Tibial nerve (tissue), 4 donors: Measurements from ENCODE around the gene DPEP3. TPM values are rescaled to one million over a fixed set of nuclear protein-coding genes. Genes with fewer than 3 reads are reported as not detected.

Experiments
- DNase-seq, 2 donors: peaks; one replicate each; pipeline ENCODE4 v3.0.0-alpha.2; 2019; ENCODE audit warnings: low spot score in 2 of 2
- H3K27ac ChIP-seq, 4 donors: fragments of 200-600 bp; sonication (generic) in 3 of 4; one replicate each; pipeline ENCODE4 v1.5.1; 2017 to 2019; ENCODE audit warnings: mild to moderate bottlenecking in 1 of 4
- H3K27me3 ChIP-seq, 2 donors: fragments of 200-600 bp; sonication (generic) in 1 of 2; one replicate each; pipeline versions ENCODE4 v1.5.1 to v1.6.0; 2017 to 2019
- H3K36me3 ChIP-seq, 3 donors: fragments of 200-600 bp; sonication (generic); one replicate each; pipeline ENCODE4 v1.5.1; 2018 to 2019
- H3K4me1 ChIP-seq, 4 donors: fragments of 200-600 bp; sonication (generic) in 3 of 4; one replicate each; pipeline ENCODE4 v1.5.1; 2017 to 2019
- H3K4me3 ChIP-seq, 4 donors: fragments of 200-600 bp; sonication (generic) in 3 of 4; one replicate each; pipeline ENCODE4 v1.5.1; 2017 to 2019; ENCODE audit warnings: mild to moderate bottlenecking in 1 of 4, moderate library complexity in 1 of 4
- H3K9me3 ChIP-seq, 4 donors: fragments of 200-600 bp; sonication (generic) in 3 of 4; one replicate each; pipeline ENCODE4 v1.5.1; 2017 to 2019
- EP300 ChIP-seq, 2 donors: sonication (generic); formaldehyde crosslinking; IDR thresholded peaks; one replicate each; pipeline ENCODE4 v1.6.1; 2017; ENCODE audit warnings: antibody characterized with exemption in 2 of 2, mild to moderate bottlenecking in 1 of 2
- POLR2A ChIP-seq, 2 donors: fragments of 450-650 bp; IDR thresholded peaks; one replicate each; pipeline ENCODE4 v1.6.1; 2017; ENCODE audit warnings: antibody characterized with exemption in 2 of 2, mild to moderate bottlenecking in 2 of 2, moderate library complexity in 2 of 2
- WGBS, 2 donors: methylation state at CpG; one replicate each; pipeline ENCODE4 v1.1.5; 2018; 5-methylcytosine and 5-hydroxymethylcytosine counted together
- total RNA-seq, 4 donors: library from RNA; depleted of rRNA; stranded (reverse); fragments of >200 nt; gene quantifications; one replicate each; pipeline ENCODE4 v1.1.0, GENCODE V29; 2016
- TF ChIP-seq, protein P1 (sequence below), 5 experiments: fragments of 200-600 bp in 3 of 5; fragments of 450-650 bp in 2 of 5; sonication (generic) in 3 of 5; IDR thresholded peaks; one replicate each; pipeline ENCODE4 v1.5.1; 2016 to 2019; ENCODE audit warnings: antibody characterized with exemption in 5 of 5, mild to moderate bottlenecking in 3 of 5, moderate library complexity in 2 of 5

DPEP3 gene
- total RNA-seq, 4 donors from 2014 or later, result 0.66 TPM; not detected in 3

DNA sequence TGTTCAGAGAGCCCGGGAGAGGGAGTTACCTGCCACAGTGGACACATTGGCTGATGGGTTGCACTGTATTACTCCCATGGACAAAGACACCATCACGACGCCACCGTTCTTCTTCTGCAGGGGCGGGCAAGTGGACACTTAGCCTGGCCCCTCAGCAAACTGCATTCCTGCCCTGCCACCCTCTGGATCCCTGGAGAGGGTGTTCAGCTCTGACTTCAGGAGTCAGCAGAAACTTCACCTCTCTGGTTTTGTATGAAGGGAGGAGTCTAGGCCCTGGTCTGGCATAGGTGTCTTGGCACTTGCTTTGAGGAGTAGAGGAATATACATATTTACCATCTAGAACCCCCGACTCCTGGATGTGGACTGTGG, 9.7 kb upstream of the DPEP3 start:
- H3K4me1 ChIP-seq, result peaks cover 0 to 15% (median 6%) of the 10 kb centered on the region in 4 donors
- H3K36me3 ChIP-seq, result no peaks in the 10 kb centered on the region
- H3K27ac ChIP-seq, result no peak overlapping the region
- TF ChIP-seq, protein P1, sequence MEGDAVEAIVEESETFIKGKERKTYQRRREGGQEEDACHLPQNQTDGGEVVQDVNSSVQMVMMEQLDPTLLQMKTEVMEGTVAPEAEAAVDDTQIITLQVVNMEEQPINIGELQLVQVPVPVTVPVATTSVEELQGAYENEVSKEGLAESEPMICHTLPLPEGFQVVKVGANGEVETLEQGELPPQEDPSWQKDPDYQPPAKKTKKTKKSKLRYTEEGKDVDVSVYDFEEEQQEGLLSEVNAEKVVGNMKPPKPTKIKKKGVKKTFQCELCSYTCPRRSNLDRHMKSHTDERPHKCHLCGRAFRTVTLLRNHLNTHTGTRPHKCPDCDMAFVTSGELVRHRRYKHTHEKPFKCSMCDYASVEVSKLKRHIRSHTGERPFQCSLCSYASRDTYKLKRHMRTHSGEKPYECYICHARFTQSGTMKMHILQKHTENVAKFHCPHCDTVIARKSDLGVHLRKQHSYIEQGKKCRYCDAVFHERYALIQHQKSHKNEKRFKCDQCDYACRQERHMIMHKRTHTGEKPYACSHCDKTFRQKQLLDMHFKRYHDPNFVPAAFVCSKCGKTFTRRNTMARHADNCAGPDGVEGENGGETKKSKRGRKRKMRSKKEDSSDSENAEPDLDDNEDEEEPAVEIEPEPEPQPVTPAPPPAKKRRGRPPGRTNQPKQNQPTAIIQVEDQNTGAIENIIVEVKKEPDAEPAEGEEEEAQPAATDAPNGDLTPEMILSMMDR (IDR thresholded peaks at IDR 0.05), result no peak
- TF ChIP-seq EP300 (IDR thresholded peaks at IDR 0.05) (no peak), POLR2A (IDR thresholded peaks at IDR 0.05) (no peak)
- no peaks in the 10 kb centered on the region for H3K27me3 ChIP-seq
- DNase-seq, result no peak
- 70 to 77% methylated on average over 6 of the region's 6 CpGs for WGBS, 2 donors
- H3K9me3 ChIP-seq, result no peaks in the 10 kb centered on the region
- no peak overlapping the region for H3K4me3 ChIP-seq

- Histone ChIP-seq H3K27ac (no peak overlapping the region), H3K4me1 (peaks cover 0 to 18% (median 6%) of the 10 kb centered on the region in 4 donors), H3K36me3 (no peaks in the 10 kb centered on the region), H3K27me3 (no peaks in the 10 kb centered on the region), H3K9me3 (no peaks in the 10 kb centered on the region), H3K4me3 (no peak overlapping the region)
- WGBS, 2 donors, result 76 to 85% methylated on average over 8 of the region's 8 CpGs
- no peak for DNase-seq
- TF ChIP-seq, protein P1 (IDR thresholded peaks at IDR 0.05), result no peak
- TF ChIP-seq EP300 (IDR thresholded peaks at IDR 0.05) (no peak), POLR2A (IDR thresholded peaks at IDR 0.05) (no peak)
Observed at GRCh38 chr16:67989322-67990017, 9.2 kb upstream of the DPEP3 start.

DNA sequence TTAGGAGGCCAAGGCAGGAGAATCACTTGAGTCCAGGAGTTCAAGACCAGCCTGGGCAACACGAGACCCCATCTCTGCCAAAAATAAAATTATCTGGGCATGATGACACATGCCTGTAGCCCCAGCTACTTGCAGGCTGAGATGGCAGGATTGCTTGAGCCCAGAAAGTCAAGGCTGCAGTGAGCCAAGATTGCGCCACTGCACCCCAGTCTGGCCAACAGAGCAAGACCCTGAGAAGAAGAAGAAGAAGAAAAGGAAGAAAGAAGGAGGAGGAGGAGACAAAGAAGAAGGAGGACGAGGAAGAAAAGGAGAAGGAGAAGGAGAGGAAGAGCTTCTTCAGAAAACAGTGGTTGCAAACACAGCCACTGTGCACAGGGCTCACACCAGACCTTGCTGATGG, 8.4 kb upstream of the DPEP3 start:
- H3K27me3 ChIP-seq, result no peaks in the 10 kb centered on the region
- H3K4me3 ChIP-seq, result no peak overlapping the region
- peaks cover 0 to 16% (median 5%) of the 10 kb centered on the region in 4 donors for H3K4me1 ChIP-seq
- no peaks in the 10 kb centered on the region for H3K9me3 ChIP-seq
- H3K36me3 ChIP-seq, result no peaks in the 10 kb centered on the region
- no peak for TF ChIP-seq POLR2A (IDR thresholded peaks at IDR 0.05)
- TF ChIP-seq, protein P1 (IDR thresholded peaks at IDR 0.05), result no peak
- TF ChIP-seq EP300 (IDR thresholded peaks at IDR 0.05), result no peak
- WGBS, 2 donors, result 77 to 79% methylated on average over 3 of the region's 3 CpGs
- DNase-seq, result no peak
- H3K27ac ChIP-seq, result no peak overlapping the region

DNA sequence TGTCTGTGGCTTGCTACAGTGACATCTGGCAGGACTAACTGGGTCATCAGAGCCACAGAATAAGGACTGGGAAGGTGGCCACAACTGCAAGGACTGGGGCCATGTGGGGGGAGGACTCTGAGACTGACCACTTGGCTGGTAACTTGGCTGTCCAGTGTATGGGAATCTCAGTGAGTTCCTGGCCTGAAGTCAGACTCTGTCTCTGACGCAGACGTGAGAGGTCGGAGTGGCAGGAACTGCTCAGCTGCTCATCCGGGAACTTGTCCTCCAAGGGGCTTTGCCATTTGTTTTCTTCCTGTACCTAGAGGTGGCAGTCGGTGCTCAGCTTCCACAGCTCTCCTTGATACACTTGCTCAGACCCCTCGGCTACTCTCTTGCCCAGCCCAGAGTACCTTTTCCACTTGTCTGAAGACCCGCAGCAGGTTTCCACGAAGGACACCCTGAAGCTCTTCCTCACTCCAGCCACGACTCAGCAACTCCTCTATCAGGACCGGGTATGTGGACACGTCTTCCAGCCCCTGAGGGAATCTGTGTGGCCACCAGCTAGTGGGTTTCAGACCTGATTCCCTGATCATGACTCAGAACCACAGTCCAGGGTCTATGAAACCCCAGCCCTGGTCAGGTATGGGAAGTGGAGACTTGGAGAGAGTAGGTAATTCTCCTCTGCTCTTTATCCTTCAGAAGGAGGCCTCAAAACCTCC, 7.3 kb upstream of the DPEP3 start:
- Histone ChIP-seq H3K4me3 (no peak overlapping the region), H3K36me3 (no peaks in the 10 kb centered on the region), H3K9me3 (no peaks in the 10 kb centered on the region), H3K4me1 (peaks cover 0 to 5% (median 0%) of the 10 kb centered on the region in 4 donors), H3K27ac (no peak overlapping the region), H3K27me3 (no peaks in the 10 kb centered on the region)
- DNase-seq, result no peak
- WGBS, 2 donors, result 65 to 72% methylated on average over 11 of the region's 11 CpGs
- no peak for TF ChIP-seq EP300 (IDR thresholded peaks at IDR 0.05)
- no peak for TF ChIP-seq POLR2A (IDR thresholded peaks at IDR 0.05)
- TF ChIP-seq, protein P1 (IDR thresholded peaks at IDR 0.05), result no peak

DNA sequence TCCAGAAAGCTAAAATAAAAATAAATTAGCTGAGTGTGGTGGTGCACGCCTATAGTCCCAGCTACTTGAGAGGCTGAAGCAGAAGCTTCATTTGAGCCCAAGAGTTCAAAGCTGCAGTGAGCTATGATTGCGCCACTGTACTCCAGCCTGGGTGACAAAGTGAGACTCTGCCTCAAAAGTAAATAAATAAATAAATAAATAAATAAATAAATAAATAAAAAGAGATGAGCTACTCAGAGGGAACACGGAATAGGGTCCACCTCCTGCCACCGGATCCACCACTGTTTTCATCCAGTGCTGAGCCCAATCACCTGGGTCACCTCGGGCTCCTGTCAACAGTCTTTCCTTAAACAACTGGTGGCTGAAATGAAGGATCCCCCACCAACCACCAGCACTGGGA, 6.7 kb upstream of the DPEP3 start:
- Histone ChIP-seq H3K36me3 (no peaks in the 10 kb centered on the region), H3K9me3 (no peaks in the 10 kb centered on the region), H3K27me3 (no peaks in the 10 kb centered on the region), H3K4me1 (peaks cover 0 to 4% (median 0%) of the 10 kb centered on the region in 4 donors), H3K27ac (no peak overlapping the region), H3K4me3 (no peak overlapping the region)
- WGBS, 2 donors, result 88 to 94% methylated on average over 5 of the region's 5 CpGs
- no peak for DNase-seq
- no peak for TF ChIP-seq EP300 (IDR thresholded peaks at IDR 0.05)
- no peak for TF ChIP-seq POLR2A (IDR thresholded peaks at IDR 0.05)
- TF ChIP-seq, protein P1 (IDR thresholded peaks at IDR 0.05), result no peak
